HG03565 (cell line): Measurements from ENCODE around the gene STRA8.

Experiments
- ATAC-seq: cut with Tn5 transposase; IDR thresholded peaks from one replicate; pipeline ENCODE4 v1.9.1; 2021; ENCODE audit warnings: mild to moderate bottlenecking, moderate library complexity; ENCODE audit not compliant: unreplicated experiment

STRA8 gene

GRCh38 chr7:135233570-135233969, at the start of gene STRA8:
STRA8 (plus strand) TSS chr7:135233838; CDS start chr7:135240525, 6,687 bp downstream.
- no peak for ATAC-seq

- no peak for ATAC-seq
Measured at GRCh38 chr7:135184254-135184841, 49.3 kb upstream of the STRA8 start.

GRCh38 chr7:135185471-135186260, 48.0 kb upstream of the STRA8 start:
- no peak for ATAC-seq

- no peak for ATAC-seq
Measured at GRCh38 chr7:135186261-135186540, 47.4 kb upstream of the STRA8 start.

- ATAC-seq: peak; percentile 62
Measured at GRCh38 chr7:135186841-135187253, 46.8 kb upstream of the STRA8 start.

GRCh38 chr7:135188298-135188984, 45.2 kb upstream of the STRA8 start:
- ATAC-seq: no peak

GRCh38 chr7:135189221-135189662, 44.4 kb upstream of the STRA8 start:
- no peak for ATAC-seq

- ATAC-seq: no peak
Measured at GRCh38 chr7:135189961-135190360, 43.7 kb upstream of the STRA8 start.

GRCh38 chr7:135190703-135191102, 42.9 kb upstream of the STRA8 start:
- ATAC-seq: no peak

- no peak for ATAC-seq
Measured at GRCh38 chr7:135192914-135193536, 40.6 kb upstream of the STRA8 start.

GRCh38 chr7:135193615-135194081, 40.0 kb upstream of the STRA8 start:
- no peak for ATAC-seq

- no peak for ATAC-seq
Measured at GRCh38 chr7:135194494-135195095, 39.0 kb upstream of the STRA8 start.

- ATAC-seq: no peak
Measured at GRCh38 chr7:135195156-135195555, 38.5 kb upstream of the STRA8 start.

GRCh38 chr7:135195968-135196629, 37.5 kb upstream of the STRA8 start:
- no peak for ATAC-seq

- ATAC-seq: no peak
Measured at GRCh38 chr7:135197343-135197742, 36.3 kb upstream of the STRA8 start.

- no peak for ATAC-seq
Measured at GRCh38 chr7:135197906-135198655, 35.6 kb upstream of the STRA8 start.

GRCh38 chr7:135199439-135199838, 34.2 kb upstream of the STRA8 start:
- ATAC-seq: no peak

- no peak for ATAC-seq
Measured at GRCh38 chr7:135200821-135201331, 32.8 kb upstream of the STRA8 start.

- ATAC-seq: no peak
Measured at GRCh38 chr7:135201350-135201749, 32.3 kb upstream of the STRA8 start.

- ATAC-seq: no peak
Measured at GRCh38 chr7:135204341-135204749, 29.3 kb upstream of the STRA8 start.
